Measurements from ENCODE around the gene FOXP1.

The FOXP1 gene

GRCh38 chr3:71583566-71584393, at the start of gene FOXP1:
TSS of gene FOXP1 (minus strand) at chr3:71583728. CDS start at chr3:71198381, 385,347 bp downstream.
- in situ Hi-C loops (cut with MboI; ENCODE audit: low sequenced_read_pairs): no loop called here

GRCh38 chr3:71629711-71630110, 46.2 kb upstream of the FOXP1 start:
- in situ Hi-C loops (cut with MboI; ENCODE audit: low sequenced_read_pairs): no loop called here

- in situ Hi-C loops (cut with MboI; ENCODE audit: low sequenced_read_pairs): no loop called here
These were observed 45.8 kb upstream of the FOXP1 start for GRCh38 chr3:71629289-71629688.

- in situ Hi-C loops (cut with MboI; ENCODE audit: low sequenced_read_pairs): no loop called here
These were observed 45.0 kb upstream of the FOXP1 start for GRCh38 chr3:71628522-71628921.

GRCh38 chr3:71625676-71626075, 42.1 kb upstream of the FOXP1 start:
- in situ Hi-C loops (cut with MboI; ENCODE audit: low sequenced_read_pairs): no loop called here

GRCh38 chr3:71621825-71622537, 38.5 kb upstream of the FOXP1 start:
- in situ Hi-C loops (cut with MboI; ENCODE audit: low sequenced_read_pairs): no loop called here

GRCh38 chr3:71618538-71618937, 35.0 kb upstream of the FOXP1 start:
- in situ Hi-C loops (cut with MboI; ENCODE audit: low sequenced_read_pairs): no loop called here

- in situ Hi-C loops (cut with MboI; ENCODE audit: low sequenced_read_pairs): no loop called here
These were observed 33.1 kb upstream of the FOXP1 start for GRCh38 chr3:71616571-71617021.

- in situ Hi-C loops (cut with MboI; ENCODE audit: low sequenced_read_pairs): no loop called here
These were observed 31.3 kb upstream of the FOXP1 start for GRCh38 chr3:71614869-71615268.

- in situ Hi-C loops (cut with MboI; ENCODE audit: low sequenced_read_pairs): no loop called here
These were observed 30.9 kb upstream of the FOXP1 start for GRCh38 chr3:71614426-71614825.

GRCh38 chr3:71611099-71611498, 27.6 kb upstream of the FOXP1 start:
- in situ Hi-C loops (cut with MboI; ENCODE audit: low sequenced_read_pairs): no loop called here

- in situ Hi-C loops (cut with MboI; ENCODE audit: low sequenced_read_pairs): no loop called here
These were observed 23.8 kb upstream of the FOXP1 start for GRCh38 chr3:71607364-71607763.

GRCh38 chr3:71606582-71606981, 23.1 kb upstream of the FOXP1 start:
- in situ Hi-C loops (cut with MboI; ENCODE audit: low sequenced_read_pairs): no loop called here

GRCh38 chr3:71602256-71602655, 18.7 kb upstream of the FOXP1 start:
- in situ Hi-C loops (cut with MboI; ENCODE audit: low sequenced_read_pairs): no loop called here

- in situ Hi-C loops (cut with MboI; ENCODE audit: low sequenced_read_pairs): no loop called here
These were observed 18.3 kb upstream of the FOXP1 start for GRCh38 chr3:71601811-71602210.

- in situ Hi-C loops (cut with MboI; ENCODE audit: low sequenced_read_pairs): no loop called here
These were observed 17.2 kb upstream of the FOXP1 start for GRCh38 chr3:71600646-71601288.

- in situ Hi-C loops (cut with MboI; ENCODE audit: low sequenced_read_pairs): no loop called here
These were observed 15.9 kb upstream of the FOXP1 start for GRCh38 chr3:71599416-71599815.

- in situ Hi-C loops (cut with MboI; ENCODE audit: low sequenced_read_pairs): no loop called here
These were observed 14.8 kb upstream of the FOXP1 start for GRCh38 chr3:71598292-71598691.

- in situ Hi-C loops (cut with MboI; ENCODE audit: low sequenced_read_pairs): no loop called here
These were observed 13.8 kb upstream of the FOXP1 start for GRCh38 chr3:71597286-71597685.

GRCh38 chr3:71593106-71593505, 9.6 kb upstream of the FOXP1 start:
- in situ Hi-C loops (cut with MboI; ENCODE audit: low sequenced_read_pairs): no loop called here

- in situ Hi-C loops (cut with MboI; ENCODE audit: low sequenced_read_pairs): no loop called here
These were observed 7.6 kb upstream of the FOXP1 start for GRCh38 chr3:71591101-71591500.

GRCh38 chr3:71589132-71589531, 5.6 kb upstream of the FOXP1 start:
- in situ Hi-C loops (cut with MboI; ENCODE audit: low sequenced_read_pairs): no loop called here
